H1 (cell line): ENCODE results near the gene ADM5. TPM values are rescaled to one million over a fixed set of nuclear protein-coding genes. Genes with fewer than 3 reads are reported as not detected.

Experiments
- GTF2F1 ChIP-seq: IDR thresholded peaks from 2 replicates; pipeline ENCODE4 v1.6.1; 2012; ENCODE audit warnings: low read depth, low read length, improper control_type of control experiment, borderline replicate concordance
- HDAC2 ChIP-seq, 2 experiments: fragments of 300-600 bp in 1 of 2; sonication (generic) in 1 of 2; IDR thresholded peaks; 2 replicates each; pipeline ENCODE4 v1.6.1; 2011 to 2012; ENCODE audit warnings: low read depth in 2 of 2, low read length in 2 of 2, mild to moderate bottlenecking in 2 of 2, moderate library complexity in 2 of 2, borderline replicate concordance in 1 of 2, inconsistent platforms in 1 of 2
- JUN ChIP-seq: IDR thresholded peaks from 2 replicates; pipeline ENCODE4 v1.6.1; 2011; ENCODE audit warnings: low read depth, mild to moderate bottlenecking, improper control_type of control experiment, low read length
- TAF1 ChIP-seq: IDR thresholded peaks from 2 replicates; pipeline ENCODE4 v1.6.1; 2011; ENCODE audit warnings: mild to moderate bottlenecking, low read depth, low read length
- polyA plus RNA-seq, 7 experiments: library from polyadenylated mRNA; depleted of rRNA in 3 of 7; stranded (reverse) in 5 of 7; unstranded in 2 of 7; fragments of >200 nt in 5 of 7; fragments of 200-250 nt in 2 of 7; gene quantifications; 1 replicate in 5 of 7; 2 replicates in 1 of 7; 4 replicates in 1 of 7; pipeline versions ENCODE4 v1.2.1 to v1.2.3, GENCODE V29; 2011 to 2013; ENCODE audit warnings: missing spikeins in 2 of 7, mixed read lengths in 2 of 7
- total RNA-seq: library from RNA; stranded (reverse); fragmentation: NEBNext Ultra II Directional; extraction: Animal tissue kit (Norgen Biotek cat#: 25700); gene quantifications from 2 replicates; pipeline ENCODE4 v1.2.1, GENCODE V29; 2021

The ADM5 gene
- total and polyA plus RNA-seq, 2 of the 8 experiments (the other 6 are each of a cell fraction or from before 2014, with no cell fraction given): 2.5 to 2.6 TPM

- TF ChIP-seq HDAC2 (IDR thresholded peaks at IDR 0.05; ENCODE audit: borderline replicate concordance in 1 of 2, low read depth in 2 of 2, low read length in 2 of 2): no peak
- no peak for TF ChIP-seq GTF2F1
- TF ChIP-seq TAF1: no peak
- TF ChIP-seq JUN: no peak
Observed at GRCh38 chr19:49651029-49651819, 38.2 kb upstream of the ADM5 start (continued).
